Peyer's patch (tissue), 4 donors: ENCODE data around the gene PKN2. TPM values are rescaled to one million over a fixed set of nuclear protein-coding genes. Genes with fewer than 3 reads are reported as not detected.

Experiments used
- DNase-seq, 3 donors: peaks; one replicate each; pipeline ENCODE4 v3.0.0-alpha.2; 2017 to 2019
- H3K27ac ChIP-seq, 4 donors: fragments of 200-600 bp; sonication (generic); one replicate each; pipeline ENCODE4 v1.5.1; 2016 to 2019
- H3K27me3 ChIP-seq, 2 donors: fragments of 200-600 bp; sonication (generic); one replicate each; pipeline ENCODE4 v1.5.1; 2019
- H3K36me3 ChIP-seq, 3 donors: fragments of 200-600 bp; sonication (generic); one replicate each; pipeline ENCODE4 v1.5.1; 2016 to 2019
- H3K4me1 ChIP-seq, 4 donors: fragments of 200-600 bp; sonication (generic); one replicate each; pipeline ENCODE4 v1.5.1; 2016 to 2019
- H3K4me3 ChIP-seq, 4 donors: fragments of 200-600 bp; sonication (generic); 1 replicate in 3 of 4; 2 replicates in 1 of 4; pipeline ENCODE4 v1.5.1; 2016 to 2019; ENCODE audit warnings: mild to moderate bottlenecking in 1 of 4
- H3K9me3 ChIP-seq, 4 donors: fragments of 200-600 bp; sonication (generic); one replicate each; pipeline ENCODE4 v1.5.1; 2016 to 2019; ENCODE audit warnings: mild to moderate bottlenecking in 1 of 4
- CTCF ChIP-seq, 6 experiments: fragments of 450-650 bp in 4 of 6; fragments of 200-600 bp in 2 of 6; sonication (generic) in 1 of 6; IDR thresholded peaks; one replicate each; pipeline ENCODE4 v1.5.1; 2017 to 2019; ENCODE audit warnings: antibody characterized with exemption in 6 of 6, mild to moderate bottlenecking in 3 of 6, moderate library complexity in 1 of 6
- POLR2A ChIP-seq, 2 donors: fragments of 450-650 bp; IDR thresholded peaks; one replicate each; pipeline ENCODE4 v1.5.1; 2017; ENCODE audit warnings: antibody characterized with exemption in 2 of 2, mild to moderate bottlenecking in 2 of 2, moderate library complexity in 2 of 2
- total RNA-seq, 4 donors: library from RNA; depleted of rRNA; stranded (reverse); fragments of >200 nt; gene quantifications; one replicate each; pipeline ENCODE4 v1.1.0, GENCODE V29; 2016

Gene PKN2
- total RNA-seq, 4 donors from 2014 or later: 97.6 to 201 (median 105) TPM

GRCh38 chr1:88736633-88737248 is 52.7 kb downstream of the PKN2 start:
- Histone ChIP-seq H3K36me3 (no peaks in the 10 kb centered on the region), H3K27me3 (no peaks in the 10 kb centered on the region), H3K4me3 (no peak overlapping the region), H3K4me1 (no peaks in the 10 kb centered on the region), H3K27ac (no peak overlapping the region), H3K9me3 (peaks cover 0 to 5% (median 0%) of the 10 kb centered on the region in 4 donors)
- TF ChIP-seq POLR2A (IDR thresholded peaks at IDR 0.05) (no peak), CTCF (IDR thresholded peaks at IDR 0.05) (peak in 4 of 6 experiments; percentile 20 to 71 (median 58))
- DNase-seq: peak in 1 of 3 donors; percentile 65

- Histone ChIP-seq H3K4me3 (no peak overlapping the region), H3K4me1 (no peaks in the 10 kb centered on the region), H3K36me3 (peaks cover 0 to under 1% (median 0%) of the 10 kb centered on the region in 3 donors), H3K9me3 (peaks cover 0 to 5% (median 0%) of the 10 kb centered on the region in 4 donors), H3K27me3 (no peaks in the 10 kb centered on the region), H3K27ac (no peak overlapping the region)
- TF ChIP-seq CTCF (IDR thresholded peaks at IDR 0.05) (no peak), POLR2A (IDR thresholded peaks at IDR 0.05) (no peak)
- DNase-seq: no peak
Observed at GRCh38 chr1:88737338-88737927, 53.4 kb downstream of the PKN2 start.

GRCh38 chr1:88740784-88741183 is 56.7 kb downstream of the PKN2 start:
- no peaks in the 10 kb centered on the region for H3K4me1 ChIP-seq
- H3K27ac ChIP-seq: no peak overlapping the region
- H3K27me3 ChIP-seq: no peaks in the 10 kb centered on the region
- TF ChIP-seq CTCF (IDR thresholded peaks at IDR 0.05): no peak
- no peak for TF ChIP-seq POLR2A (IDR thresholded peaks at IDR 0.05)
- no peaks in the 10 kb centered on the region for H3K9me3 ChIP-seq
- H3K4me3 ChIP-seq: no peak overlapping the region
- H3K36me3 ChIP-seq: peaks cover 0 to 10% (median 0%) of the 10 kb centered on the region in 3 donors
- DNase-seq: no peak

- no peak overlapping the region for H3K4me3 ChIP-seq
- H3K36me3 ChIP-seq: peaks cover 0 to 14% (median 0%) of the 10 kb centered on the region in 3 donors
- TF ChIP-seq POLR2A (IDR thresholded peaks at IDR 0.05): no peak
- no peak for TF ChIP-seq CTCF (IDR thresholded peaks at IDR 0.05)
- no peak overlapping the region for H3K27ac ChIP-seq
- H3K4me1 ChIP-seq: no peaks in the 10 kb centered on the region
- no peaks in the 10 kb centered on the region for H3K27me3 ChIP-seq
- no peaks in the 10 kb centered on the region for H3K9me3 ChIP-seq
- no peak for DNase-seq
Observed at GRCh38 chr1:88741413-88741812, 57.3 kb downstream of the PKN2 start.

- TF ChIP-seq CTCF (IDR thresholded peaks at IDR 0.05): no peak
- no peak for TF ChIP-seq POLR2A (IDR thresholded peaks at IDR 0.05)
- Histone ChIP-seq H3K27me3 (no peaks in the 10 kb centered on the region), H3K27ac (no peak overlapping the region), H3K4me3 (no peak overlapping the region), H3K4me1 (no peaks in the 10 kb centered on the region), H3K9me3 (no peaks in the 10 kb centered on the region), H3K36me3 (peaks cover 0 to 14% (median 0%) of the 10 kb centered on the region in 3 donors)
- no peak for DNase-seq
Observed at GRCh38 chr1:88742531-88742930, 58.5 kb downstream of the PKN2 start.
